ENCODE measurements around the gene TYW1B. TPM values are rescaled to one million over a fixed set of nuclear protein-coding genes. Genes with fewer than 3 reads are reported as not detected.
"Not testable (repeated sequence)": the region's sequence is repeated elsewhere in the genome, so short reads cannot be mapped to it uniquely, and the experiment has no call there.

Gene TYW1B
- total RNA-seq, 3 donors from 2014 or later: 3.0 to 10.2 (median 7.2) TPM

DNA sequence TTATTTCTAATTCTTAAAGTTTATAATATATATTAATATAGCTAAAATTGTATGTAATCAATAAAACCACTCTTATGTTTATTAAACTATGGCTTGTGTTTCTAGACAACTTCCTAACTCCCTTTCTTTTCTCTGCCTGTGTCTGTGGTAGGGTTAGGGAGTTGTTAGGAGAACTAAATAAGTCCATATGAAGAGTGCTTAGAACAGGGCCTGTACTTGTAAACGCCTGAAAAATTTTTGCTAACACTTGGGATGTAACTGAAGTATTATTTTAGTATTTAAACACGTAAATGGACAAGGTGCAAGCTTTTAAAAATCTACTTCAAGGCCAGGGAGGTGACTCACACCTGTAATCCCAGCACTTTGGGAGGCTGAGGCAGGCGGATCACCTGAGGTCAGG lies 9.3 kb upstream of the TYW1B start:
- intact Hi-C loops (cut with DNase I; ENCODE audit: low total_unique reads); H3K9me3 ChIP-seq; H3K4me1 ChIP-seq; H3K27ac ChIP-seq; H3K27me3 ChIP-seq; H3K4me3 ChIP-seq; DNase-seq (ENCODE audit: low spot score in 2 of 2); H3K36me3 ChIP-seq: not testable (repeated sequence)

DNA sequence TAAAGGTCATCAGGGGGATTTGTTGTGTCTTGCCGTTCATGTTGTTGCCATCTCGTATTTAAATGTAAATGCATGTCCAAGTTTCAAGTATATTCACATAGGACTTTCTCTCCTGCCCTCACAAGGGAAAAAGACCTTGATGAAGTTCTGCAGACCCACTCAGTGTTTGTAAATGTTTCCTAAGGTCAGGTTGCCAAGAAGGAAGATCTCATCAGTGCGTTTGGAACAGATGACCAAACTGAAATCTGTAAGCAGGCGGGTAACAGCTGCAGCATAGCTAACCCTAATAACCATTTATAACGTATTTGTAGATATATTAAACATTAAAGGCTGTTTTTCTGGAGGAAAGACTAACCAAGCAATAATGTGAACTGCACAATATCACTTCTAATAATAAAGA lies 2.6 kb upstream of the TYW1B start:
- Histone ChIP-seq H3K4me3 (peak overlapping the region; percentile 57 to 81 (median 78)), H3K27ac (peak overlapping the region; percentile 96 to 97)
- H3K4me1 ChIP-seq; H3K36me3 ChIP-seq; intact Hi-C loops (cut with DNase I; ENCODE audit: low total_unique reads); DNase-seq (ENCODE audit: low spot score in 2 of 2); H3K9me3 ChIP-seq; H3K27me3 ChIP-seq: not testable (repeated sequence)

DNA sequence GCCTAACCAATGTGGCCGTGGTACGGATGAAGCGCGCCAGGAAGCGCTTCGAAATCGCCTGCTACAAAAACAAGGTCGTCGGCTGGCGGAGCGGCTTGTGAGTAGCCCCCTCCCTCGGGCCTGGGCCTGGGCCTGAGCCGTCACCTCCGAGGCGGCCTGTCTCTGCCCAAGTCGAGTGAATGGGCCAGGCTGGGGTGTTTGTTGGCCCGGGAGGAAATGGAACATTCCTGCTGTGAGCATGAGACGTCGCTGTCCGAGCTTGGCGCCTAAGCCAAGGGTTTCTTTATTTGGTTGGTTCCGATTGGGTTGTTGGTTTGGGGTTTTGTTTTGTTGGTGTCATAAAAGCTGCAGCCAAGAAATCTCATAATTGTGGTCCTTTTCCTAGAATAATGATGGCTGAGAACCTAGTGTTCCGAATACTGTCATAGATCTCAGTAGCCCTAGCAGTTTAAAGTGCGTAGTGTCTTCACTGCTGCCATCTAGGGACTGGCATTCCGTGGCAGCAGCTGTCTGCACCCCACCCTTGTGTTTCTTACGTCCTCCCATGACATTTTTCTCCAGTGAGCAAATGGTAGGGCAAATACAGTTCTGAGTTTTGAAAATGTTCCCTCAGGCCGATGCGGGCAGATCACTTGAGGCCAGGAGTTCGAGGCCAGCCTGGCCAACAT lies 1.8 kb upstream of the TYW1B start:
- Histone ChIP-seq H3K4me3 (peak overlapping the region; percentile 57 to 81 (median 78)), H3K27ac (peak overlapping the region; percentile 96 to 97)
- TF ChIP-seq POLR2A (IDR thresholded peaks at IDR 0.05): peak; percentile 37
- TF ChIP-seq POLR2AphosphoS5 (IDR thresholded peaks at IDR 0.05): peak; percentile 36 to 77 (median 67)
- intact Hi-C loops (cut with DNase I; ENCODE audit: low total_unique reads); H3K4me1 ChIP-seq; H3K36me3 ChIP-seq; H3K9me3 ChIP-seq; H3K27me3 ChIP-seq: not testable (repeated sequence)
- peak; percentile 53 to 78 for DNase-seq (ENCODE audit: low spot score in 2 of 2)

DNA sequence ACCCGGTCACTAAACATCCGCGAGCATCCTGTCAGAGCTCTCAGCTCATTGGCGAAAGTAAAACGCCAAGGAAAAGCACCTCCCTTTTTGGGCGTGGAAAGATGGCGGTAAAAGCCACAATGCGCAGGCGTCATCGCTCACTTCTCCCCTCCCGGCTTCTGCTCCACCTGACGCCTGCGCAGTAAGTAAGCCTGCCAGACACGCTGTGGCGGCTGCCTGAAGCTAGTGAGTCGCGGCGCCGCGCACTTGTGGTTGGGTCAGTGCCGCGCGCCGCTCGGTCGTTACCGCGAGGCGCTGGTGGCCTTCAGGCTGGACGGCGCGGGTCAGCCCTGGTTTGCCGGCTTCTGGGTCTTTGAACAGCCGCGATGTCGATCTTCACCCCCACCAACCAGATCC lies 1.3 kb upstream of the TYW1B start:
- H3K4me1 ChIP-seq; H3K27me3 ChIP-seq; intact Hi-C loops (cut with DNase I; ENCODE audit: low total_unique reads); H3K36me3 ChIP-seq; H3K9me3 ChIP-seq: not testable (repeated sequence)
- peak; percentile 96 to 98 for DNase-seq (ENCODE audit: low spot score in 2 of 2)
- Histone ChIP-seq H3K27ac (peak overlapping the region; percentile 96 to 97), H3K4me3 (peak overlapping the region; percentile 57 to 81 (median 78))
- TF ChIP-seq POLR2AphosphoS5 (IDR thresholded peaks at IDR 0.05) (peak; percentile 73 to 95 (median 89)), POLR2A (IDR thresholded peaks at IDR 0.05) (peak; percentile 92)

DNA sequence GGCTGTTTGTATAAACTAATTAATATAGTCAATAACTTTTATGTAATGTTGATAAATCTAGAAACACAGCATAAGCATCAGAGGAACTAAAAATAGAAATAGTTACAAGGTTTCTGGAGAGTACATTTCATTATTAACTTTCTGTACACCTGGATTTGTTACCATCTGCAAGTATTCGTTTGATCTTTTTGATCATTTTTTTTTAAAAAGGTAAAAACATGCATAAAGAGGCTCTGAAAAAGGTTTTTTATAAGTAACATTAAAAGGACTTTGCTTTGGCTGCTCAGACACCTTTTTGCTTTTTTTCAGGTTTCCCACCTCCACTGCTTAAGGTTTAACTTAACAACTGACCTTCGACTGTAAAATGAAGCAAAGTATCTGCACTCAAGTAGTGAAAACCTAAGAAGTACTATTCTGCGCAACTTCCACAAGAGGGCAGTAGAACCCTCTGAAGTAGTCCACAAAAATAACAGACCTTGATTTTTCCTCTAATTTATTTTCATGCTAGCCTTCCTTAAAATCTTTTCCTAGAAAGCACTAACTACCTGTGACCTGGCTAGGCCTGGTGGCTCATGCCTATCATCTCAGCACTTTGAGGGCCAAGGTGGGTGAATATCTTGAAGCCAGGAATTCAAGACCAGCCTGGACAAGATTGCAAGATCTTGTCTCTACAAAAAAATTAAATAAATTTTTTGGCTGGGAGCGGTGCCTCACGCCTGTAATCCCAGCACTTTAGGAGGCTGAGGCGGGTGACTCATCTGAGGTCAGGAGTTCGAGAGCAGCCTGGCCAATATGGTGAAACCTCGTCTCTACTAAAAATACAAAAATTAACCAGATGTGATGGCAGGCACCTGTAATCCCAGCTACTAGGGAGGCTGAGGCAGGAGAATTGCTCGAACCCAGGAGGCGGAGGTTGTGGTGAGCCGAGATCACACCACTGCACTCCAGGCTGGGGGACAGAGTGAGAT lies 4.0 kb downstream of the TYW1B start:
- not testable (repeated sequence) for DNase-seq (ENCODE audit: low spot score in 2 of 2); H3K27ac ChIP-seq

DNA sequence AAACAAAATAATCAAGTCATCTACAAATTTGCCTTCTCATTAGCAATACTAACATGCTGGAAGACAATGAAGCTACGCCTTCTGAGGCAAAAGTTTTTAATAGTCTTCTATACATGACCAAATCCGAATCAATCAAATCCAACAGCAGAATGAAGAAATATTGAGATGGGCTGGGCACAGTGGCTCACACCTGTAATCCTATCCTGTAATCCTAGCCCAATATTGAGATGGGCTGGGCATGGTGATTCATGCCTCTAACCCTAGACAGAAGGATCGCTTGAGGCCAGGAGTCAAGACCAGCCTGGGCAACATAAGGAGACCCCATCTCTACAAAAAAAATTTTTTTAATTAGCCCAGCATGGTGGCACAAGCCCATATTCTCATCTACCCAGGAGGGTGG lies 5.5 kb downstream of the TYW1B start:
- H3K9me3 ChIP-seq; H3K4me3 ChIP-seq; H3K27ac ChIP-seq; H3K36me3 ChIP-seq; H3K4me1 ChIP-seq; DNase-seq (ENCODE audit: low spot score in 2 of 2); H3K27me3 ChIP-seq; intact Hi-C loops (cut with DNase I; ENCODE audit: low total_unique reads): not testable (repeated sequence)

More for the DNA sequence above, 4.0 kb downstream of the TYW1B start:
- intact Hi-C loops (cut with DNase I; ENCODE audit: low total_unique reads); H3K4me1 ChIP-seq; H3K9me3 ChIP-seq; H3K36me3 ChIP-seq; H3K4me3 ChIP-seq; H3K27me3 ChIP-seq: not testable (repeated sequence)
- TF ChIP-seq, protein P1, sequence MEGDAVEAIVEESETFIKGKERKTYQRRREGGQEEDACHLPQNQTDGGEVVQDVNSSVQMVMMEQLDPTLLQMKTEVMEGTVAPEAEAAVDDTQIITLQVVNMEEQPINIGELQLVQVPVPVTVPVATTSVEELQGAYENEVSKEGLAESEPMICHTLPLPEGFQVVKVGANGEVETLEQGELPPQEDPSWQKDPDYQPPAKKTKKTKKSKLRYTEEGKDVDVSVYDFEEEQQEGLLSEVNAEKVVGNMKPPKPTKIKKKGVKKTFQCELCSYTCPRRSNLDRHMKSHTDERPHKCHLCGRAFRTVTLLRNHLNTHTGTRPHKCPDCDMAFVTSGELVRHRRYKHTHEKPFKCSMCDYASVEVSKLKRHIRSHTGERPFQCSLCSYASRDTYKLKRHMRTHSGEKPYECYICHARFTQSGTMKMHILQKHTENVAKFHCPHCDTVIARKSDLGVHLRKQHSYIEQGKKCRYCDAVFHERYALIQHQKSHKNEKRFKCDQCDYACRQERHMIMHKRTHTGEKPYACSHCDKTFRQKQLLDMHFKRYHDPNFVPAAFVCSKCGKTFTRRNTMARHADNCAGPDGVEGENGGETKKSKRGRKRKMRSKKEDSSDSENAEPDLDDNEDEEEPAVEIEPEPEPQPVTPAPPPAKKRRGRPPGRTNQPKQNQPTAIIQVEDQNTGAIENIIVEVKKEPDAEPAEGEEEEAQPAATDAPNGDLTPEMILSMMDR (IDR thresholded peaks at IDR 0.05): peak in 1 of 3 donors; percentile 14

DNA sequence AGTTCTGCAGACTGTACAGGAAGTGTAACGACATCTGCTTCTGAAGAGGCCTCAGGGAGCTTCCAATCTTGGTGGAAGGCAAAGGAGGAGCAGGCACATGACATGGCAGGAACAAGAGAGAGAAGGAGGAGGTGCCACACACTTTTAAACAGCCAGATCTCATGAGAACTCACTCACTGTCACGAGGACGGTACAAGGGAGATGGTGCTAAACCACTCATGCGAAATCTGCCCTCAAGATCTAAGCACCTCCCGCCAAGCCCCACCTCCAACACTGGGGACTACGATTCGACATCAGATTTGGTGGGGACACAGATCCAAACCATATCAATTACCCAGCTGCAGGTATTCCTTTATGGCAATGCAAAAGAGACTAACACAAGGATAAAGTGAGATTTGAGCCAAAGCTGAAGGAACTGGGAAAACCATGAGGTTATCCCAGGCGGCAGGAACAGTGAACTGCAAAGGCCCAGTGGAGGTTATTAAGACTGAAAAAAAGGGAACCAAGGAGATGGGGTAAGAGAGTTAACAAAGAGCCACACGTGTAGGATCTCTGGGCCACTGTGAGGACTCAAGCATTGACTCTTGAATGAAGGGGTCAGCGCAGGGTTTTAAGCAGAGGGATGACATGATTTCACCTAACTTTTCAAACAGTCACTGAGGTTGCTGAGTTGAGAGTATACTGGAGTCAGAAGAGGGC lies 9.2 kb downstream of the TYW1B start:
- H3K4me1 ChIP-seq; H3K36me3 ChIP-seq; DNase-seq (ENCODE audit: low spot score in 2 of 2); intact Hi-C loops (cut with DNase I; ENCODE audit: low total_unique reads); H3K27ac ChIP-seq; H3K27me3 ChIP-seq; H3K9me3 ChIP-seq; H3K4me3 ChIP-seq: not testable (repeated sequence)

DNA sequence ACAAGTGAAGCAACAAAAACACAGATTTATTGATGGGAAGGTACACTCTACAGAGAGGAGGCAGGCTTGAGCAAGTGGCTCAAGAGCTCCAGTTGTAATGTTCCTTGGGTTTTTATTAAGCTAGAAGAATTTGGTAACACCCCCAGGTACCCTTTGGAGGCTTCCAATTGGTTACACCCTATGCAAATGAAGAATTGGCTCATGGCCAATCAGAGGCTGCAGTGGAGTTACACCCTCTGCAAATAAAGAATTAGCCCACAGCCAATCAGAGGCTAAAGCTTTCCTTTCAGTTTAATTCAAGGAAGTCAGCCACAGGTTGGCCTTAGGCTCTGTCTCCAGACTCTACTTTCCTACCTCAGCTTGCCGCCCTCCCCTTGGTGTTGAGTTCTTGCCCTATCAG lies 10.3 kb downstream of the TYW1B start:
- H3K4me1 ChIP-seq; H3K27ac ChIP-seq; intact Hi-C loops (cut with DNase I; ENCODE audit: low total_unique reads); H3K27me3 ChIP-seq; H3K9me3 ChIP-seq; H3K36me3 ChIP-seq; DNase-seq (ENCODE audit: low spot score in 2 of 2); H3K4me3 ChIP-seq: not testable (repeated sequence)

DNA sequence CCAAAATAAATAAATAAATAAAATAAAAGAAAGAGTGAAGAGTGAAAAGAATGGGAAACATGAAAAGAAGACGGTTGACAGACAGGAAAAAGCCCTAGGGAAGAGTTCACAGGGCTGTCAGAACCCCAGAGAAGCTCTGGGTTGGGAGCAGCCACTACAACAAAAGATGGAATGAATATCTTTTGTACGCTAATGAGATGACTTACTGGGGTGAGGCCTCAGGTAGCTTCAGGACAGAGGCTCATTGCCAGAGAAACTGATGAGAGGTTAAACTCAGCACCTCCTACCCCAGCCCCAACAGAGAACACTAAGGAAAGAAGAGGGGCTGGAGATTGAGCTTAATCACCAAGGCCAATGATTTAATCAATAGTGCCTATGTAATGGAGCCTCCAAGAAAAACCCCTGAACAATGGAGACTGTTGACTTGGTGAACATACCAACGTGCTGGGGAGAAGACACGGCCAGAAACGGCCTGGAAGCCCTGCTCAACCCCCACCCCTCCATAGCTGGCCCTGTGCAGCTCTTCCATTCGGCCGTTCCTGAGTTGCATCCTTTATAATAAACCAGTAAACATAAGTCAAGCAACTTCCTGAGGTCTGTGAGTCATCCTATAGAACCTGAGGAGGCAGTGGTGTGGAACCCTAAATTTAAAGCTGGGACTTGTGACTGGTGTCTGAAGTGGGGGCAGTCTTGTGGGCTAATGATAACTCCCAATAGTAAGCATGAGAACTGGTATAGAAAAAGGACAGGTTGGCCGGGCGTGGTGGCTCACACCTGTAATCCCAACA lies 11.4 kb downstream of the TYW1B start:
- H3K4me1 ChIP-seq; H3K27me3 ChIP-seq; H3K9me3 ChIP-seq; intact Hi-C loops (cut with DNase I; ENCODE audit: low total_unique reads); H3K27ac ChIP-seq; H3K36me3 ChIP-seq; DNase-seq (ENCODE audit: low spot score in 2 of 2); H3K4me3 ChIP-seq: not testable (repeated sequence)

DNA sequence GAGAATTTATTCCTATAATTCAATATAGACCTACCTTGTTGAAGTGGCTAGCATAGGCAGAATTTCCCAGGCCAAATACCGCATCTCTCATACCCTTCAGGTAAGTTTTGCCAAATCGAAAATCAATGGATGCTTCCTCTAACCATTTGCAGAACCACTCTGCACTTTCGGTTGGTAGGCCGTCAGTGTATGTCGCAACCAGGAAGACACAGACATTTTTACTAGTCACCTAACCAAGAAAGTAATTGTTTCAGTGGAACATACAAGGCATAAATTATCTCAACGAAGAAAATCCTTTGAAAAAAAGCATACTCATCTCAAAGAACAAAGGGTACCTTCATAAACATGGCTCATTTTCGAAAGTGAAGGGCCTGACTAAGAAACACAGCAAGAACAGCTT lies 17.6 kb downstream of the TYW1B start:
- H3K4me1 ChIP-seq; H3K4me3 ChIP-seq; H3K36me3 ChIP-seq; H3K9me3 ChIP-seq; DNase-seq (ENCODE audit: low spot score in 2 of 2); H3K27me3 ChIP-seq; intact Hi-C loops (cut with DNase I; ENCODE audit: low total_unique reads): not testable (repeated sequence)
- peak overlapping the region; percentile 25 to 50 for H3K27ac ChIP-seq

DNA sequence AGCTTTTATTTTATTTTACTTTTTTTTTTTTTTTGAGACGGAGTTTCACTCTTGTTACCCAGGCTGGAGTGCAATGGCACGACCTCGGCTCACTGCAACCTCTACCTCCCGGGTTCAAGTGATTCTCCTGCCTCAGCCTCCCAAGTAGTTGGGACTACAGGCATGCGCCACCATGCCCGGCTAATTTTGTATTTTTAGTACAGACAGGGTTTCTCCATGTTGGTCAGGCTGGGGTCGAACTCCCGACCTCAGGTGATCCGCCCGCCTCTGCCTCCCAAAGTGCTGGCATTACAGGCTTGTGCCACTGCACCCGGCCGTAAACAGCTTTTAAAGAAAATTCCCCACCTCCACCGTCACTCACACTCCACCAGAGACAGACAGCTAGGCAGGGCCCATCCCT lies 19.5 kb downstream of the TYW1B start:
- not testable (repeated sequence) for H3K27me3 ChIP-seq; H3K9me3 ChIP-seq; H3K4me1 ChIP-seq; DNase-seq (ENCODE audit: low spot score in 2 of 2); H3K36me3 ChIP-seq; H3K4me3 ChIP-seq; H3K27ac ChIP-seq
- intact Hi-C loops (cut with DNase I; ENCODE audit: low total_unique reads): loop anchor here (5.0 kb wide), 1 partner anchor 351 kb away; no protein-coding TSS in a partner anchor

Data from breast epithelium (tissue), 4 donors.